Peyer's patch (tissue), 4 donors: Measurements from ENCODE around the gene PCGF2.

Source experiments
- POLR2A ChIP-seq, 2 donors: fragments of 450-650 bp; IDR thresholded peaks; one replicate each; pipeline ENCODE4 v1.5.1; 2017; ENCODE audit warnings: antibody characterized with exemption in 2 of 2, mild to moderate bottlenecking in 2 of 2, moderate library complexity in 2 of 2
- TF ChIP-seq, protein P1 (sequence below), 6 experiments: fragments of 450-650 bp in 4 of 6; fragments of 200-600 bp in 2 of 6; sonication (generic) in 1 of 6; IDR thresholded peaks; one replicate each; pipeline ENCODE4 v1.5.1; 2017 to 2019; ENCODE audit warnings: antibody characterized with exemption in 6 of 6, mild to moderate bottlenecking in 3 of 6, moderate library complexity in 1 of 6

DNA sequence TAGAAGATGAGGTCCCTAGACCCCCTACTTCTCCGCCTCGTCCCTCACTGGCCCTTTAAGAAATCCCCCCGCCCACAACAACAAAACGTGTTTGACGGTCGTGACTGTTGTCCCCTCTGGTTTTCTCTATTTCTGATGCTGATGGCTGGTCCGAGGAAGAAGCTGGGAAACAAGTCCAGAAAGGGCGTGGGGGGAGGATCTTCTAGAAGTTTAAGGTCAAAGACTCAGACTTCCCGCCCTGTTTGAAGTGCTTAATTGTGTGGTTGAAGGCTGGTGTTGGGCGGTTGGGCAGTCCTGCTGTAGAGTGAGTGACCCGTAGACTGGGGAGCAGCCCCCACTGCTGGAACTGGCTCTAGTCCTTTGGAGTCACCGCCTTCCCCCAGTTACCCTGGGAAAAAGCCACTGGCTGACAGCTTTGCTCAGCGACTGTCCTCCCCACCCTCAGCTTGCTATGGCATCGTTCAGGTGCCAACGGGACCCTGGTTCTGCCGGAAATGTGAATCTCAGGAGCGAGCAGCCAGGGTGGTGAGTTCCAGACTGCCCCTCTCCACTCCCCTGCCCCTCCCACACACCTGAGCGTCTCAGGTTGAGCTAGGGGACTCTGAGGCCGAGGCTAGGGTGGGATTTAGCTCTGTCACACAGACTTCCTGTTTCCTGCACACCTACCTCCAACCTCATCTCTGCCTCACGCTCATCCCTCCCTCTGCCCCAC is 41.5 kb downstream of the PCGF2 start:
- TF ChIP-seq, protein P1, sequence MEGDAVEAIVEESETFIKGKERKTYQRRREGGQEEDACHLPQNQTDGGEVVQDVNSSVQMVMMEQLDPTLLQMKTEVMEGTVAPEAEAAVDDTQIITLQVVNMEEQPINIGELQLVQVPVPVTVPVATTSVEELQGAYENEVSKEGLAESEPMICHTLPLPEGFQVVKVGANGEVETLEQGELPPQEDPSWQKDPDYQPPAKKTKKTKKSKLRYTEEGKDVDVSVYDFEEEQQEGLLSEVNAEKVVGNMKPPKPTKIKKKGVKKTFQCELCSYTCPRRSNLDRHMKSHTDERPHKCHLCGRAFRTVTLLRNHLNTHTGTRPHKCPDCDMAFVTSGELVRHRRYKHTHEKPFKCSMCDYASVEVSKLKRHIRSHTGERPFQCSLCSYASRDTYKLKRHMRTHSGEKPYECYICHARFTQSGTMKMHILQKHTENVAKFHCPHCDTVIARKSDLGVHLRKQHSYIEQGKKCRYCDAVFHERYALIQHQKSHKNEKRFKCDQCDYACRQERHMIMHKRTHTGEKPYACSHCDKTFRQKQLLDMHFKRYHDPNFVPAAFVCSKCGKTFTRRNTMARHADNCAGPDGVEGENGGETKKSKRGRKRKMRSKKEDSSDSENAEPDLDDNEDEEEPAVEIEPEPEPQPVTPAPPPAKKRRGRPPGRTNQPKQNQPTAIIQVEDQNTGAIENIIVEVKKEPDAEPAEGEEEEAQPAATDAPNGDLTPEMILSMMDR (IDR thresholded peaks at IDR 0.05): no peak
- TF ChIP-seq POLR2A (IDR thresholded peaks at IDR 0.05): no peak
